NB4 (cell line): ENCODE data around the gene CHPF.

Experiments
- MYC ChIP-seq: IDR thresholded peaks from 2 replicates; pipeline ENCODE4 v1.6.1; 2011; ENCODE audit warnings: low read depth, low read length
- POLR2A ChIP-seq: IDR thresholded peaks from 2 replicates; pipeline ENCODE4 v1.6.1; 2011; ENCODE audit warnings: mild to moderate bottlenecking; ENCODE audit not compliant: insufficient read length; ENCODE audit errors: extremely low read depth
- TF ChIP-seq, protein P1 (sequence below): IDR thresholded peaks from one replicate; pipeline ENCODE4 v1.5.1; 2012; ENCODE audit warnings: low read depth, low read length
- TF ChIP-seq, protein P2 (sequence below): IDR thresholded peaks from 2 replicates; pipeline ENCODE4 v1.6.1; 2011; ENCODE audit warnings: low read depth, low read length

DNA sequence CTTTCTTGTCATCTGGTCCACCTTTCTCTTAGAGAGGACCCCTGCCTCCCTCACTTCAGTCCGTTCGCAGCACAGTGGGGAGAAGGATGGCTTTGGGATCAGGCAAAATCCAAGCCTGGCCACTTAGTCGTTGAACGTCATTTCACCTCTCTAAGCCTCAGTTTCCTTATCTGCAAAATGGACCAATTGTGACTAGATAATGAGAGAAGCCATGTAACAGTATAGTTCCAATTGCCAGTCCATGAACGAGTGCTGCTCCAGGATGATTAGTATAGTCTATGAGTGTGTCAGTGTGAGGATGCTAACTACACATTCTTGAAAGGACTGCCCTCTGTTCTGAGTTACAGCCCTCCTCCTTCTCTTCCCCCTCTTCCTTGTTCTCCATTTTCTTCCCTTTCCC lies 29.6 kb upstream of the CHPF start:
- TF ChIP-seq, protein P1, sequence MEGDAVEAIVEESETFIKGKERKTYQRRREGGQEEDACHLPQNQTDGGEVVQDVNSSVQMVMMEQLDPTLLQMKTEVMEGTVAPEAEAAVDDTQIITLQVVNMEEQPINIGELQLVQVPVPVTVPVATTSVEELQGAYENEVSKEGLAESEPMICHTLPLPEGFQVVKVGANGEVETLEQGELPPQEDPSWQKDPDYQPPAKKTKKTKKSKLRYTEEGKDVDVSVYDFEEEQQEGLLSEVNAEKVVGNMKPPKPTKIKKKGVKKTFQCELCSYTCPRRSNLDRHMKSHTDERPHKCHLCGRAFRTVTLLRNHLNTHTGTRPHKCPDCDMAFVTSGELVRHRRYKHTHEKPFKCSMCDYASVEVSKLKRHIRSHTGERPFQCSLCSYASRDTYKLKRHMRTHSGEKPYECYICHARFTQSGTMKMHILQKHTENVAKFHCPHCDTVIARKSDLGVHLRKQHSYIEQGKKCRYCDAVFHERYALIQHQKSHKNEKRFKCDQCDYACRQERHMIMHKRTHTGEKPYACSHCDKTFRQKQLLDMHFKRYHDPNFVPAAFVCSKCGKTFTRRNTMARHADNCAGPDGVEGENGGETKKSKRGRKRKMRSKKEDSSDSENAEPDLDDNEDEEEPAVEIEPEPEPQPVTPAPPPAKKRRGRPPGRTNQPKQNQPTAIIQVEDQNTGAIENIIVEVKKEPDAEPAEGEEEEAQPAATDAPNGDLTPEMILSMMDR, result no peak
- TF ChIP-seq POLR2A, result no peak
- TF ChIP-seq, protein P2, sequence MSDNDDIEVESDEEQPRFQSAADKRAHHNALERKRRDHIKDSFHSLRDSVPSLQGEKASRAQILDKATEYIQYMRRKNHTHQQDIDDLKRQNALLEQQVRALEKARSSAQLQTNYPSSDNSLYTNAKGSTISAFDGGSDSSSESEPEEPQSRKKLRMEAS, result no peak
- no peak for TF ChIP-seq MYC
